Lower leg skin (tissue), 4 donors: ENCODE measurements around the gene PHF3. TPM values are rescaled to one million over a fixed set of nuclear protein-coding genes. Genes with fewer than 3 reads are reported as not detected.
"Not testable (repeated sequence)": the region's sequence is repeated elsewhere in the genome, so short reads cannot be mapped to it uniquely, and the experiment has no call there.

ENCODE experiments used
- DNase-seq, 2 donors: peaks; one replicate each; pipeline ENCODE4 v3.0.0-alpha.2; 2019; ENCODE audit warnings: low spot score in 2 of 2
- H3K4me3 ChIP-seq: fragments of 200-600 bp; sonication (generic); 2 replicates; pipeline ENCODE4 v1.5.1; 2017; ENCODE audit warnings: mild to moderate bottlenecking, low read depth; ENCODE audit not compliant: poor library complexity, severe bottlenecking
- CTCF ChIP-seq, 3 donors: fragments of 450-650 bp; IDR thresholded peaks; one replicate each; pipeline ENCODE4 v1.5.1; 2016; ENCODE audit warnings: antibody characterized with exemption in 3 of 3, mild to moderate bottlenecking in 3 of 3, moderate library complexity in 2 of 3
- POLR2A ChIP-seq, 2 donors: fragments of 450-650 bp; IDR thresholded peaks; one replicate each; pipeline ENCODE4 v1.6.1; 2016 to 2017; ENCODE audit warnings: antibody characterized with exemption in 2 of 2, mild to moderate bottlenecking in 1 of 2, moderate library complexity in 1 of 2
- WGBS, 2 donors: methylation state at CpG; one replicate each; pipeline ENCODE4 v1.1.5; 2018; 5-methylcytosine and 5-hydroxymethylcytosine counted together
- intact Hi-C: fragments of 100-400 bp; cut with DNase I; formaldehyde crosslinking; loops from one replicate; pipeline ENCODE4 v1.15.0; 2023; ENCODE audit warnings: low total_unique reads
- total RNA-seq, 4 donors: library from RNA; depleted of rRNA; stranded (reverse); fragments of >200 nt; gene quantifications; one replicate each; pipeline ENCODE4 v1.1.0, GENCODE V29; 2016

Gene PHF3
- total RNA-seq, 4 donors from 2014 or later: 41.0 to 63.5 (median 55.1) TPM

GRCh38 chr6:63743691-63744090 lies 108.1 kb downstream of the PHF3 start:
- H3K4me3 ChIP-seq: no peak overlapping the region
- TF ChIP-seq POLR2A (IDR thresholded peaks at IDR 0.05): no peak
- TF ChIP-seq CTCF (IDR thresholded peaks at IDR 0.05): no peak
- no peak for DNase-seq
- intact Hi-C loops: no loop called here

GRCh38 chr6:63744810-63745209 lies 109.2 kb downstream of the PHF3 start:
- DNase-seq: no peak
- intact Hi-C loops: no loop called here
- TF ChIP-seq CTCF (IDR thresholded peaks at IDR 0.05) (no peak), POLR2A (IDR thresholded peaks at IDR 0.05) (no peak)
- H3K4me3 ChIP-seq: no peak overlapping the region
- WGBS, 2 donors: 81 to 87% methylated on average over 4 of the region's 4 CpGs

- no peak overlapping the region for H3K4me3 ChIP-seq
- TF ChIP-seq CTCF (IDR thresholded peaks at IDR 0.05) (no peak), POLR2A (IDR thresholded peaks at IDR 0.05) (no peak)
- intact Hi-C loops: no loop called here
- DNase-seq: no peak
These were observed 110.2 kb downstream of the PHF3 start for GRCh38 chr6:63745784-63746183.

- TF ChIP-seq POLR2A (IDR thresholded peaks at IDR 0.05): no peak
- no peak for TF ChIP-seq CTCF (IDR thresholded peaks at IDR 0.05)
- intact Hi-C loops: no loop called here
- no peak for DNase-seq
- WGBS, 2 donors: 95 to 98% methylated on average over 2 of the region's 2 CpGs
- H3K4me3 ChIP-seq: no peak overlapping the region
These were observed 114.8 kb downstream of the PHF3 start for GRCh38 chr6:63750400-63750799.

- H3K4me3 ChIP-seq, DNase-seq, intact Hi-C loops: not testable (repeated sequence)
These were observed 121.7 kb downstream of the PHF3 start for GRCh38 chr6:63757275-63757674.

GRCh38 chr6:63757826-63758225 lies 122.2 kb downstream of the PHF3 start:
- H3K4me3 ChIP-seq: no peak overlapping the region
- intact Hi-C loops: no loop called here
- WGBS, 2 donors: 64 to 95% methylated on average over 1 of the region's 1 CpG
- DNase-seq: no peak
- no peak for TF ChIP-seq POLR2A (IDR thresholded peaks at IDR 0.05)

GRCh38 chr6:63759605-63760105 lies 124.1 kb downstream of the PHF3 start:
- TF ChIP-seq CTCF (IDR thresholded peaks at IDR 0.05): no peak
- TF ChIP-seq POLR2A (IDR thresholded peaks at IDR 0.05): no peak
- H3K4me3 ChIP-seq: no peak overlapping the region
- intact Hi-C loops: loop anchor here (10.0 kb wide), 1 partner anchor 155 kb away; no protein-coding TSS in a partner anchor
- DNase-seq: no peak
